Omental fat pad (tissue), 4 donors: ENCODE results near the gene UGT2B11. TPM values are rescaled to one million over a fixed set of nuclear protein-coding genes. Genes with fewer than 3 reads are reported as not detected.
"Not testable (repeated sequence)": the region's sequence is repeated elsewhere in the genome, so short reads cannot be mapped to it uniquely, and the experiment has no call there.

Source experiments
- ATAC-seq: fragments of 150-250 bp; one replicate; pipeline ENCODE4 v1.9.1; 2016; ENCODE audit warnings: mild to moderate bottlenecking, moderate library complexity; ENCODE audit not compliant: low FRiP score
- DNase-seq: peaks from one replicate; pipeline ENCODE4 v3.0.0-alpha.2; 2019; ENCODE audit warnings: low spot score
- total RNA-seq, 4 donors: library from RNA; depleted of rRNA; stranded (reverse); fragments of >200 nt; gene quantifications; one replicate each; pipeline ENCODE4 v1.1.0, GENCODE V29; 2016
- TF ChIP-seq, protein P1 (sequence below), 3 donors: fragments of 450-650 bp; IDR thresholded peaks; one replicate each; pipeline ENCODE4 v1.5.1; 2016 to 2017; ENCODE audit warnings: antibody characterized with exemption in 3 of 3, mild to moderate bottlenecking in 3 of 3, moderate library complexity in 2 of 3

UGT2B11 gene
- total RNA-seq, 4 donors from 2014 or later, result not detected

DNA sequence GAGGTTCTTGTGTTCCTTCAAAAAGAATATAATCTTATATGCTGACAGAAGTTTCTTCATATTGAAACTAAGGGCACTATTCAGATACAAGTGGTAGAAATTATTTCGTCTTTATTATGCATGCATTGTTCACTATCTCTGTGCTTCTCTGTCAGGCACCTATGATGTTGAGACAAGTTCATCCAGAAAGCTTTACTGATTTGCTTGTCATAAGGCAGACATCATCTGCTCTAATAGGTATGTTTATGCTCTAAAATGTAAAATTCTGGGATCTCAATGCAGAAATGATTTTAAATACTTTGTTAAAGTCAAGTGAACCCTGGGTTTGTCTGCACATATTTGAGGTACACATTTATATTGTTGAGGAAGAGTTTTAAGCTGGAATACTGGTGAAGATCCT, 3.6 kb downstream of the UGT2B11 start:
- DNase-seq (no peak), ATAC-seq (no peak)
- TF ChIP-seq, protein P1, sequence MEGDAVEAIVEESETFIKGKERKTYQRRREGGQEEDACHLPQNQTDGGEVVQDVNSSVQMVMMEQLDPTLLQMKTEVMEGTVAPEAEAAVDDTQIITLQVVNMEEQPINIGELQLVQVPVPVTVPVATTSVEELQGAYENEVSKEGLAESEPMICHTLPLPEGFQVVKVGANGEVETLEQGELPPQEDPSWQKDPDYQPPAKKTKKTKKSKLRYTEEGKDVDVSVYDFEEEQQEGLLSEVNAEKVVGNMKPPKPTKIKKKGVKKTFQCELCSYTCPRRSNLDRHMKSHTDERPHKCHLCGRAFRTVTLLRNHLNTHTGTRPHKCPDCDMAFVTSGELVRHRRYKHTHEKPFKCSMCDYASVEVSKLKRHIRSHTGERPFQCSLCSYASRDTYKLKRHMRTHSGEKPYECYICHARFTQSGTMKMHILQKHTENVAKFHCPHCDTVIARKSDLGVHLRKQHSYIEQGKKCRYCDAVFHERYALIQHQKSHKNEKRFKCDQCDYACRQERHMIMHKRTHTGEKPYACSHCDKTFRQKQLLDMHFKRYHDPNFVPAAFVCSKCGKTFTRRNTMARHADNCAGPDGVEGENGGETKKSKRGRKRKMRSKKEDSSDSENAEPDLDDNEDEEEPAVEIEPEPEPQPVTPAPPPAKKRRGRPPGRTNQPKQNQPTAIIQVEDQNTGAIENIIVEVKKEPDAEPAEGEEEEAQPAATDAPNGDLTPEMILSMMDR (IDR thresholded peaks at IDR 0.05), result no peak

DNA sequence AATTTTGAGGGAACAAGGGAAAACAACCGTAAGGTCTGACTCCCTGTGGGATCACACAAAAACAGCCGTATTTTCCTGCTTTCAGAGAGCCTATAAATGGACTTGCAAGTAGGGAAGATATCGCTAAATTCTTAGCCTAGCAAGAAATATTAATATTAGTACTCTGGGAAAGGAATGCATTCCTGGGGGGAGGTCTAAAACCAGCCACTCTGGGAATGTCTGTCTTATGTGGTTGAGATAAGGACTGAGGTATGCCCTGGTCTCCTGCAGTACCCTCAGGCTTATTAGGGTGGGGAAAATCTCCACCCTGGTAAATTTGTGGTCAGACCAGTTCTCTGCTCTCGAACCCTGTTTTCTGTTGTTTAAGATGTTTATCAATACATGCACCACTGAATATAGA, 16.0 kb downstream of the UGT2B11 start:
- not testable (repeated sequence) for ATAC-seq, DNase-seq

DNA sequence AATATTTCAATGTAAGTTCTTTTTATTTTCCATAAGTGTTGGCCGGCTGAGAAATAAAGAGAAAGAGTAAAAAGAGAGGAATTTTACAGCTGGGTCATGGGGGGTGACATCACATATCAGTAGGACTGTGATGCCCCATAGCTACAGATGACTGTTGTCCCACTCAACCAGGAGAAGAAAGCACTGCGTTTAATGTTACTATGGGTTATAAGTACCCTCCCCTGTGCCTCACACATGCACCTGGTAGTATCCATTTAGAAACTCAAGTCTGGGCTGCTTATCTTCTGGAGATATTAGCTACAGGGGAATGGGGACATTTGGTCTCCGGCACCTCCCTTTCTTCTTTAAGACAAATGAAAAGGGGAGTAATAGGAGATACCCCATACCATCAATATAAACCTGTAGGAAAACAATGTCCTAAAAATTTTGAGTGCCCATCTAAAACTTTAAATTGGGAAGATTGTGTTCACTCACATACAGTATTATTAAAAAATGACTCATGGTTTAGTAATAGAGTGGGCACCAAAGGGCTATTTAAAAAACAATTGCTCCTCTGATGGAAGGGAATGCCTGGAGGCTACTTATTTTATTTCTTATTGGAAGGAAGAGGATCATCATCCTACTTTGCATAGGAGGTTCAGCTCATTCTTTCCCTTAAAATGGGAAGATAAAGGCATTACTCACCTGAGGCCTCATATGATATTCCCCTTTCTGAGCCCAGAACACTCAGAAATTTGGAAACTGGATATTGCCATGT, 18.2 kb downstream of the UGT2B11 start:
- DNase-seq (no peak), ATAC-seq (no peak)
- TF ChIP-seq, protein P1 (IDR thresholded peaks at IDR 0.05), result no peak

DNA sequence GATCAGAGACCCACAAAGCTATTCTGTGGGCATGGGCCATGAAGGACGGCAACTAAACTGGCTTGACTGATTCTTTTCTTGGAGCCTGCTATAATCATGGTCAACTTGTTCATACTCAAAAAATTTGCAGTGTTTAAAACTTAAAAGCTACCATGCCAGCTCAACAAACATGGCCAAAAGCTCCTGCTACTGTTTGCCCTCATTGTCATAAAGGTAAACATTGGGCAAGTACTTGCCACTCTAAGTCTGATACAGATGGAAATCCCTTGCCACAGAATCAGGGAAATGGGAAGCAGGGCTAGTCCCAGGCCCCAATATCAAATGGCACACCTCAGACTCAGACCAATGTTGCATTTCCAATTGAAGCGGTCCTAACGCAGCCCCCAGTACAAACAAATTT, 20.4 kb downstream of the UGT2B11 start:
- ATAC-seq (no peak), DNase-seq (no peak)
- TF ChIP-seq, protein P1 (IDR thresholded peaks at IDR 0.05), result no peak

DNA sequence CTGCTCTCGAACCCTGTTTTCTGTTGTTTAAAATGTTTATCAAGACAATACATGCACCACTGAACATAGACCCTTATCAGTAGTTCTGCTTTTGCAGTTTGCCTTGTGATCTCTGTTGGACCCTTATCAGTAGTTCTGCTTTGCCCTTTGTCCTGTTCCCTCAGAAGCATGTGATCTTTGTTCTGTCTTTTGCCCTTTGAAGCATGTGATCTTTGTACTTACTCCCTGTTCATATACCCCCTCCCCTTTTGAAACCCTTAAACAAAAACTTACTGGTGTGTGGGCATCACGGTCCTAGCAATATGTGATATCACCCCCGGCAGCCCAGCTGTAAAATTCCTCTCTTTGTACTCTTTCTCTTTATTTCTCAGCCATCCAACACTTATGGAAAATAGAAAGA, 22.6 kb downstream of the UGT2B11 start:
- DNase-seq, ATAC-seq: not testable (repeated sequence)

DNA sequence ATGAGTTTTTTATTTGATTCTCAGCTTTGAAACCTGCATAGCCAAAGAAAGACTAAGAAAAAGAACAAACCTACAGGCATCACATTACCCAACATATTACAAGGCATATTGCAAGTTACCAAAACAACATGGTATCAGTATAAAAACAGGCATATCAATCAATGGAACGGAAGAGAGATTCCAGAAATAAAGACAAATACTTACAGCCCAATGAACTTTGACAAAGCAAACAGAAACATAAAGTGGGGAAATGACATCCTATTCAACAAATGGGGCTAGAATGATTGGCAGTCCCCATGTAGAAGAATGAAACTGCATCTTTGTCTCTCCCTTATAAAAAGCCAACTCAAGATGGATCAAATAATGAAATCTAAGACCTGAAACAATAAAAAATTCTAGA, 23.9 kb downstream of the UGT2B11 start:
- ATAC-seq, DNase-seq: not testable (repeated sequence)

DNA sequence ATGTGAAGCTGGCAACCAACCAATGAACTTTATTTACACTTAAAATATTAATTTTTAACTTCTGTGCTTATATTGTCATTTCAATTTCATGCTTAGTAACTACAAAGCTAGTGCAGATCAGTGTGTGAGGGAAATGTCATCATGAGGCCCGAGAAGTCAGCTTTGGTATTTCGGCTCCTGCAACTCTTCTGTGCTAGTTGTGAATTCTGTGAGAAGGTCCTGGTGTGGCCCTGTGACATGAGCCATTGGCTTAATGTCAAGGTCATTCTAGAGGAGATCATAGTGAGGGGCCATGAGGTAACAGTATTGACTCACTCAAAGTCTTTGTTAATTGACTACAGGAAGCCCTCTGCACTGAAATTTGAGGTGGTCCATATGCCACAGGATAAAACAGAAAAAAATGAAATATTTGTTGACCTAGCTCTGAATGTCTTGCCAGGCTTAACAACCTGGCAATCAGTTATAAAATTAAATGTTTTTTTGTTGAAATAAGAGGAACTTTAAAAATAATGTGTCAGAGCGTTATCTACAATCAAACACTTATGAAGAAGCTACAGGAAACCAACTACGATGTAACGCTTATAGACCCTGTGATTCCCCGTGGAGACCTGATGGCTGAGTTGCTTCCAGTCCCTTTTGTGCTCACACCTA, 32.9 kb downstream of the UGT2B11 start:
- not testable (repeated sequence) for DNase-seq, ATAC-seq

DNA sequence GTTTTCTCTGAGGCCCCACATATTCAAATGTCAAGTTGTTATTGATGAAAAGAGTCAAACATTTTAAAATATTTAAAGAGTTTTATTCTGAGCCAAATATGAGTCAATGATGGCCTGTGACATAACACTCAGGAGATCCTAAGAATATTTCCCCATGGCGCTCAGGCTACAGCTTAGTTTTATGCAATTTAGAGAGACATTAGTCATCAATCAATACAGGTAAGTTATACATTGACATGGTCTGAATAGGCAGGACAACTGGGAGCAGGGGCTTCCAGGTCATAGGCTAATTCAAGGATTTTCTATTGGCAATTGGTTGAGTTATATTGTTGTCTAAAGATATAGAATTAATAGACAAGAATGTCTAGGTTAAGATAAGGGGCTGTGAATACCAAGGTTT, 34.7 kb downstream of the UGT2B11 start:
- DNase-seq, ATAC-seq: not testable (repeated sequence)

DNA sequence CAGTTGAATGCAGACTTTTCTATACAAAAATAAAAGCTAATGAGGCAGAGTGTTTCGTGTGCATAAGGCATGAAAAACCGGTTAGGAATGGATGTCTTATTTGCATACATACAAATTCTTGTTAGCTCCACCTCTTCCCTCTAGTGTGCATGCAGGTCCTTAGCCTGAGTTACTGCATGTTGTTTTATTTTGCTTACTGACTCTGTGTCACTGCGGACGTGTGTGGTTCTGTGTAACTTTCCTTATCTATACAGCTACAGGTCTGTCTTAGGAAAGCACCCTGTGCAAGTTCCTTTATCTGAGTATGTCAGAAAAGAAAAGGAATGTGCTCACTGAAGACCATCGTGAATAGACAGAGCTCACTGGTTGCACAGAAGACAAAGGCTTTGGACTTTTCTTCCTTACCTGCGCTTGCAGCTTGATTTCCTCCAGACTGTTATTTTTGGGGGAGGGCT, 35.8 kb downstream of the UGT2B11 start:
- DNase-seq, ATAC-seq: not testable (repeated sequence)

DNA sequence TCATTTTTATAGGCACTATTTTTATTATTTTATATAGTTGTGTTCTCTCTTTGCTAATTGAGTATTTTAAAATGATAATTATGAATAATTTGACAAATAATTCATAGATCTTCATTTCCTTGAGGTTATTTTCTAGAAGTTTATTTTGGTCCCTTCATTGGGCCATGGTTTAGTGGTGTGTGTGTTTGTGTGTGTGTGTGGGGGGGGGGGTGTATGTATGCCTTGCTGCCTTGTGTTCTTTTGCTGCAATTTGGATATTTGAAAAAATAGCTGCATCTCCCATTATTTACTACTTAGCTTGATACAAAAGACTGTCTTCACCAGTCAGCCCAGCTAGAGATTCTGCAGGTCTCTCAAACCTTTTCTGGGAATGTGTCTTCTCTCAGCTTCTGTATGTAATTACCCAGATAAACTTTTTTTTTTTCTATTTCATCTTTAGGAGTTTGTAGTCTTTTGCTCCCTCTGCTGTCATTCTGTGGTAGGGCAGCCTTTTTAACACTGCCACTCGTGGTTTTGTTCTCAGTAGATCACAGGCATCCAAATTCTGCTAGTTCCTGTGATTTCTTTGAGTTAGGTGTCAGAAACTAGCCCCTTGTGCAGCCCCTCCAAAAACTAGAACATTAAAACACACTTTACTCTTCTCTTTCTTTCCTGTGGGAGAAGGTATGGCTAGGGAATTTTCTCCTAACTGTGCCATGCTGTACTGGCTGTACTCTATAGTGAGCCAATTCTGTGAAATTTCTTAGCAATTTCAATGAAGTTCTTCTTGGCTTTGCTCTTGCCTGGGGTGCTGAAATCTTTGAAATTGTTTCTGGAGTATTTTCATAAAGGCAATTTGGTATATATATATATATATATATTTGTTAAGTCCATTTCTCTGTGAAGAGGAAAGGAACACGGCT, 44.1 kb downstream of the UGT2B11 start:
- ATAC-seq, DNase-seq: not testable (repeated sequence)

DNA sequence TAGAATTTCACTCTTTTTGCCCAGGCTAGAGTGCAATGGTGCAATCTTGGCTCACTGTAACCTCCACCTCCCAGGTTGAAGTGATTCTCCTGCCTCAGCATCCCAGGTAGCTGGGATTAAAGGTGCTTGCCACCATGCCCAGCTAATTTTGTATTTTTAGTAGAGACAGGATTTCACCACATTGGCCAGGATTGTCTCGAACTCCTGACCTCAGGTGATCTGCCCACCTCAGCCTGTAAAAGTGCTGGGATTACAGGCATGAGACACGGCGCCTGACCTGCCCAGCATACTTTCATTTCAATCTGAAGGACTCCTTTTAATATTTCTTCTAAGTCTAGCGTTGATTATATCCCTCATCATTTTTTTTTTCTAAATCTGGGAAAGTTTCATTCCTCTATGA, 45.4 kb downstream of the UGT2B11 start:
- not testable (repeated sequence) for DNase-seq, ATAC-seq
